ENCODE results near the gene SLC25A19.
A peak's percentile ranks its signal among the peaks of the same experiment; 100 is the strongest.

The SLC25A19 gene

DNA sequence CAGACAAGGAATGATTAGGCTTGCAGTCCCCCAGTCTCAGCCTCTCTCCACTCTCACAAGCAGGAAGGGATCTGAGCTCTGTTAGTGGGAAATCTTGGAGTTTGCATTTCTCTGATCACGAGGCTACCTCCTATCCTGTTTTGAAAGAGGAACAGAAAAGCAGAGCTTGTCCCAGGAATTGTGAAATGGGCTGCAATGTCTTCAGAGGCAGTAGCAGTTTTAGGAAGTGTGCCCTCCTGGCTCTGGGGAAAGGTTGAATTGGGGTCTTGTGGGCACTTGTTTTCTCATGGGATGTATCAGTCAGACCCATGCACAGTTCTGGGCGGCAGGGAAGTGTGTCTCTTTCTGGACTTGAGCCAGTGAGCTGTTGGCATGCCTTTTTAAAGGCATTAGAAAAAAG, 60.9 kb downstream of the SLC25A19 start:
- intact Hi-C loops (cut with DNase I; ENCODE audit: low total_unique reads), result no loop called here
- Histone ChIP-seq H3K27me3 (no peaks in the 10 kb centered on the region), H3K4me1 (no peaks in the 10 kb centered on the region), H3K36me3 (peaks cover 38 to 93% (median 89%) of the 10 kb centered on the region in 3 donors), H3K4me3 (no peak overlapping the region), H3K27ac (no peak overlapping the region), H3K9me3 (no peaks in the 10 kb centered on the region)
- TF ChIP-seq CTCF (IDR thresholded peaks at IDR 0.05), result no peak
- peak in 1 of 2 donors; percentile 47 for DNase-seq

GRCh38 chr17:75227729-75228128, 61.5 kb downstream of the SLC25A19 start:
- intact Hi-C loops (cut with DNase I; ENCODE audit: low total_unique reads), result no loop called here
- no peaks in the 10 kb centered on the region for H3K4me1 ChIP-seq
- no peak for DNase-seq
- TF ChIP-seq CTCF (IDR thresholded peaks at IDR 0.05), result no peak
- H3K27ac ChIP-seq, result no peak overlapping the region
- no peak overlapping the region for H3K4me3 ChIP-seq
- no peaks in the 10 kb centered on the region for H3K9me3 ChIP-seq
- no peaks in the 10 kb centered on the region for H3K27me3 ChIP-seq
- peaks cover 34 to 93% (median 89%) of the 10 kb centered on the region in 3 donors for H3K36me3 ChIP-seq

GRCh38 chr17:75225016-75225415, 64.2 kb downstream of the SLC25A19 start:
- H3K27ac ChIP-seq, result no peak overlapping the region

More at GRCh38 chr17:75225016-75225415, 64.2 kb downstream of the SLC25A19 start:
- no peak for TF ChIP-seq CTCF (IDR thresholded peaks at IDR 0.05)
- intact Hi-C loops (cut with DNase I; ENCODE audit: low total_unique reads), result no loop called here
- no peaks in the 10 kb centered on the region for H3K4me1 ChIP-seq
- peaks cover 29 to 91% (median 67%) of the 10 kb centered on the region in 3 donors for H3K36me3 ChIP-seq
- no peak for DNase-seq
- H3K27me3 ChIP-seq, result no peaks in the 10 kb centered on the region
- no peaks in the 10 kb centered on the region for H3K9me3 ChIP-seq
- no peak overlapping the region for H3K4me3 ChIP-seq
